Right lobe of liver (tissue), 4 donors: ENCODE measurements around the gene ACCSL.

ENCODE experiments used
- CTCF ChIP-seq, 4 donors: fragments of 200-600 bp in 3 of 4; fragments of 450-650 bp in 1 of 4; IDR thresholded peaks; one replicate each; pipeline versions ENCODE4 v1.5.1 to v1.8.0; 2016 to 2022; ENCODE audit warnings: antibody characterized with exemption in 4 of 4, mild to moderate bottlenecking in 2 of 4
- POLR2A ChIP-seq: fragments of 450-650 bp; IDR thresholded peaks from one replicate; pipeline ENCODE4 v1.6.1; 2017; ENCODE audit warnings: antibody characterized with exemption, mild to moderate bottlenecking
- donor health status: DM: no; HTN: no; CAD: no.
- donor health status: DM: no; HTN: no; CAD: no.
- donor health status: DM: no; HTN: yes; CAD: no.

GRCh38 chr11:44065841-44066731 lies 18.3 kb downstream of the ACCSL start, which contains the start of gene ACCS:
- peak; percentile 82 to 94 (median 91) for TF ChIP-seq CTCF (IDR thresholded peaks at IDR 0.05)
- TF ChIP-seq POLR2A: peak; percentile 73
